ENCODE data around the gene RBM20. TPM values are rescaled to one million over a fixed set of nuclear protein-coding genes. Genes with fewer than 3 reads are reported as not detected.

Gene RBM20
- total RNA-seq, 1 experiment from 2014 or later, result 0.17 TPM

GRCh38 chr10:110723224-110723891 is 79.2 kb downstream of the RBM20 start:
- Histone ChIP-seq H3K23me2 (ENCODE audit: insufficient read length, low read depth, low read length, poor library complexity, severe bottlenecking) (no peaks in the 10 kb centered on the region), H2BK120ac (ENCODE audit: low read depth, low read length, poor library complexity, severe bottlenecking) (no peak overlapping the region), H3K4me1 (ENCODE audit: insufficient read depth, low read length) (no peaks in the 10 kb centered on the region; the same call in 1 of the 2 replicates), H4K20me1 (ENCODE audit: control insufficient read depth, insufficient read depth, insufficient read length) (no peaks in the 10 kb centered on the region), H3T11ph (ENCODE audit: low read length) (no peak overlapping the region), H3K27me3 (ENCODE audit: insufficient read depth, low read length) (no peaks in the 10 kb centered on the region), H2AFZ (ENCODE audit: low read length) (no peak overlapping the region), H2BK5ac (ENCODE audit: insufficient read length, low read length) (no peak overlapping the region), H4K91ac (ENCODE audit: insufficient read length, low read depth, low read length) (no peak overlapping the region), H2AK5ac (ENCODE audit: insufficient read length, low read length) (no peak overlapping the region), H3K4ac (ENCODE audit: low read depth, low read length) (no peak overlapping the region), H2BK12ac (ENCODE audit: insufficient read length, low read depth, low read length) (no peak overlapping the region), H4K5ac (ENCODE audit: insufficient read length, low read depth, low read length) (no peak overlapping the region), H3K56ac (ENCODE audit: insufficient read length, low read depth, low read length) (no peak overlapping the region), H2BK15ac (ENCODE audit: low read depth, low read length) (no peak overlapping the region), H4K8ac (replicated peaks; ENCODE audit: insufficient read length, low read depth, low read length) (no peak overlapping the region), H3K27ac (ENCODE audit: insufficient read length, low read depth, low read length) (no peak overlapping the region), H3K9me3 (ENCODE audit: control insufficient read depth, low read depth, low read length) (no peaks in the 10 kb centered on the region), H3K18ac (ENCODE audit: insufficient read length, low read depth, low read length) (no peak overlapping the region), H3K79me1 (ENCODE audit: insufficient read depth, low read depth, low read length, poor library complexity, severe bottlenecking) (no peaks in the 10 kb centered on the region), H3K23ac (ENCODE audit: insufficient read length, low read depth, low read length) (no peak overlapping the region), H3K79me2 (ENCODE audit: insufficient read depth, low read length) (no peaks in the 10 kb centered on the region), H3K9ac (ENCODE audit: extremely low read depth, insufficient read length, low read length) (no peak overlapping the region), H2BK20ac (ENCODE audit: low read depth, low read length, poor library complexity, severe bottlenecking) (no peak overlapping the region), H3K14ac (ENCODE audit: insufficient read depth, low read length) (no peak overlapping the region), H3K4me2 (ENCODE audit: insufficient read depth, insufficient read length, low read length) (no peak overlapping the region)
- Mint-ChIP-seq H3K36me3 (ENCODE audit: insufficient read depth in 1 of 3, low read depth in 3 of 3) (no peaks in the 10 kb centered on the region), H3K9me3 (no peaks in the 10 kb centered on the region), H3K27me3 (ENCODE audit: low read depth) (no peaks in the 10 kb centered on the region; the same call in none of the 2 replicates), H3K4me1 (peaks cover 6 to 7% of the 10 kb centered on the region in 2 experiments), H3K4me3 (no peak overlapping the region), H3K27ac (no peak overlapping the region)
- DNase-seq, result no peak
- no CpG with 5 or more reads among the region's 4 CpGs for WGBS (ENCODE audit: extremely low coverage, insufficient read length, low lambda C conversion rate)
- TF ChIP-seq, protein P1, sequence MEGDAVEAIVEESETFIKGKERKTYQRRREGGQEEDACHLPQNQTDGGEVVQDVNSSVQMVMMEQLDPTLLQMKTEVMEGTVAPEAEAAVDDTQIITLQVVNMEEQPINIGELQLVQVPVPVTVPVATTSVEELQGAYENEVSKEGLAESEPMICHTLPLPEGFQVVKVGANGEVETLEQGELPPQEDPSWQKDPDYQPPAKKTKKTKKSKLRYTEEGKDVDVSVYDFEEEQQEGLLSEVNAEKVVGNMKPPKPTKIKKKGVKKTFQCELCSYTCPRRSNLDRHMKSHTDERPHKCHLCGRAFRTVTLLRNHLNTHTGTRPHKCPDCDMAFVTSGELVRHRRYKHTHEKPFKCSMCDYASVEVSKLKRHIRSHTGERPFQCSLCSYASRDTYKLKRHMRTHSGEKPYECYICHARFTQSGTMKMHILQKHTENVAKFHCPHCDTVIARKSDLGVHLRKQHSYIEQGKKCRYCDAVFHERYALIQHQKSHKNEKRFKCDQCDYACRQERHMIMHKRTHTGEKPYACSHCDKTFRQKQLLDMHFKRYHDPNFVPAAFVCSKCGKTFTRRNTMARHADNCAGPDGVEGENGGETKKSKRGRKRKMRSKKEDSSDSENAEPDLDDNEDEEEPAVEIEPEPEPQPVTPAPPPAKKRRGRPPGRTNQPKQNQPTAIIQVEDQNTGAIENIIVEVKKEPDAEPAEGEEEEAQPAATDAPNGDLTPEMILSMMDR (conservative IDR thresholded peaks at IDR 0.05), result no peak
